Measurements from ENCODE around the gene FKBP14.

Gene FKBP14, protein sequence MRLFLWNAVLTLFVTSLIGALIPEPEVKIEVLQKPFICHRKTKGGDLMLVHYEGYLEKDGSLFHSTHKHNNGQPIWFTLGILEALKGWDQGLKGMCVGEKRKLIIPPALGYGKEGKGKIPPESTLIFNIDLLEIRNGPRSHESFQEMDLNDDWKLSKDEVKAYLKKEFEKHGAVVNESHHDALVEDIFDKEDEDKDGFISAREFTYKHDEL
- total RNA-seq = 6.2 to 9.0 (median 7.7) reads per million in 3 donors

DNA sequence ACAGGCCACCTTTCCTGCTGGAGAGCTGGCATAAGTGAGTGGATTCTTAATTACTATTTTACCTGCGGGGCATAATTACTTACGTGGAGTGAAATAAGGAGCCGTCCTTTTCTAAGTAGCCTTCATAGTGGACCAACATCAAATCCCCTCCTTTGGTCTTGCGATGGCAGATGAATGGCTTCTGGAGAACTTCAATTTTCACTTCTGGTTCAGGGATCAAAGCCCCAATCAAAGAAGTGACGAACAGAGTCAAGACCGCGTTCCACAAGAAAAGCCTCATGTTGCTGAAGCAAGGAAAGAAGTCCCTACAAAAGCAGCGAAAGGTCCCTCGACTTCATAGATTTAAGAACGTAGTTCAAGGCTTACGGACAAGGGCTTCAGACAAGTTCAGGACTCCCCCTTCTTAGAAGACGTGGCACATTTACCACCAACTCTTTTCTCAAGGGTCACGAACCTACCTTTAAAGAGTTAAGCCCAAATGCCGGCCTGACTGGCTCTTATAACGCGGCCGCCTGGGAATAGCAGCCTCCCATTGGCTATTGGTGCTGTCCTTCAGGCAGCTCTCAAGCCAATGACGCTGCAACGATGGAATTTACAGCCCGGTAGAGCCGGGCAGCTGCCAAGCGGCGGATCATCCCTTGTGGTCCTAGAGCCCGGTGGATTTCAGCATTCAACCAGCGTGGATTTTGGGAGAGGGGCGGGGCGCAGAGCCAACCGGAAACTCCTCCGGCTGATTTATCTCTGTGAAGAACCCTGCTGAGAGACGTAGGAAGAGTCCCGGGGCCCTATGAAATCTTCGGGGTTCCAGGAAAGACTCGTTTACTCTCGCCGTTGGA is at the start of gene FKBP14:
Gene FKBP14, minus strand, starts transcription at position 474 of the 836 bp plus-strand sequence. Its CDS starts 194 bp downstream, at position 280.
- peak; percentile 77 to 87 (median 86) for DNase-seq
- Histone ChIP-seq H3K4me3 (ENCODE audit: insufficient read depth, low read depth, low read length, poor library complexity, severe bottlenecking) (peak within 1 kb of the TSS; percentile 74), H3K4me1 (ENCODE audit: control insufficient read depth, insufficient read depth, low read length, poor library complexity, severe bottlenecking) (peaks cover 16% of the 10 kb centered on the region), H3K27ac (ENCODE audit: insufficient read depth, low read length, poor library complexity, severe bottlenecking) (peak within 1 kb of the TSS; percentile 71), H3K27me3 (replicated peaks; ENCODE audit: control insufficient read depth, insufficient read depth, low read length, poor library complexity, severe bottlenecking) (no peaks in the 10 kb centered on the region), H3K9me3 (ENCODE audit: control insufficient read depth, low read length) (no peaks in the 10 kb centered on the region), H3K36me3 (ENCODE audit: control insufficient read depth, insufficient read depth, low read length) (no peaks in the 10 kb centered on the region)

DNA sequence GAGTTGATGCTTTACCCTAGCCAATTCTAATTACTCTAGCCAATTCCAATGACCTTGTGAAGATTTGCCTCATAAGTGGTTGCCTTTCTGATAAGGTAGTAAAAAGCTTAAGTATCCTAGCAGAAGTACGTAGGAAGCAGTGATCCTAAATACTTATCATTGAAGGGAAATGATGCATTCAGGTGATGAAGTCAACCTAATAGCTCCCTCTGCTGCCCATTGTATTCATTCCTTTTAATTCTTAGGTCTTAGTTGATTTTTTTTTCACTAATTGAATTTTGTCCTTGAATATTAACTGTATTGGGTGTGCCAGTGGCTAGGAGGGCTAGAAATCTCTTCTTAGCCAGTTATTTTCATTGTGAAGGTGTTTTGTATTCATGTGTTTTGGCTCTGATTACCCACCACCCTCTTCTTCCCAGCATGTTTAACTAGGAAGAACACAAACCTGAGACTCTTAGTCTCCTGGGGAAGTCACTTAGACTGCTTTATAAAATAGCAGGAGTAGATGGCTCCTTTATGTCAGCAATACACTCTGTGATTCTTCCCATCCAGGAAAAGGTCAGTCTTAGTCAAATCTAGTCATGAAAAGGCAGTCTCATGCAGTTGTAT is 48.0 kb upstream of the FKBP14 start:
- no peaks in the 10 kb centered on the region for H3K4me1 ChIP-seq (ENCODE audit: control insufficient read depth, insufficient read depth, low read length, poor library complexity, severe bottlenecking)
- no peak overlapping the region for H3K4me3 ChIP-seq (ENCODE audit: insufficient read depth, low read depth, low read length, poor library complexity, severe bottlenecking)
- DNase-seq = no peak
- H3K36me3 ChIP-seq (ENCODE audit: control insufficient read depth, insufficient read depth, low read length) = peaks cover 5% of the 10 kb centered on the region
- no peak overlapping the region for H3K27ac ChIP-seq (ENCODE audit: insufficient read depth, low read length, poor library complexity, severe bottlenecking)
- H3K27me3 ChIP-seq (replicated peaks; ENCODE audit: control insufficient read depth, insufficient read depth, low read length, poor library complexity, severe bottlenecking) = no peaks in the 10 kb centered on the region
- H3K9me3 ChIP-seq (ENCODE audit: control insufficient read depth, low read length) = no peaks in the 10 kb centered on the region

DNA sequence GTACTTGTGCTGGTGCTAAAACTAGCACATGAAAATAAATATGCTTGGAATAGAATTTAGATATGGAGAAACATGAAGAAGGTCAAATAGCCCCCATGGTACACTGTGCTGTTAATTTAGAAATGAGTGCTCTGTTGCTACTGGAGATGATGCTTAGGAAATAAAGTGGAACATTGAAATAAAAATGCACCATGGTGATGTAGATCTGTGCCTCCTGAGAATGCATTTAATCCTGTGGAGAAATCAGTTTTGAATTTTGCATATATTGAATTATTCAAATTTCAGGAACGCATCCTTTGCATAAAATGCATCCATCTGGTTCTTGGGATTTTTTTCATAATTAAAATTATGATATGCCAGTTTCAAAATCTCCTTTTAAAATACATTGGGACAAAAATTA is 46.2 kb upstream of the FKBP14 start:
- H3K4me1 ChIP-seq (ENCODE audit: control insufficient read depth, insufficient read depth, low read length, poor library complexity, severe bottlenecking) = no peaks in the 10 kb centered on the region
- no peak for DNase-seq
- no peaks in the 10 kb centered on the region for H3K36me3 ChIP-seq (ENCODE audit: control insufficient read depth, insufficient read depth, low read length)
- H3K27me3 ChIP-seq (replicated peaks; ENCODE audit: control insufficient read depth, insufficient read depth, low read length, poor library complexity, severe bottlenecking) = no peaks in the 10 kb centered on the region
- no peak overlapping the region for H3K4me3 ChIP-seq (ENCODE audit: insufficient read depth, low read depth, low read length, poor library complexity, severe bottlenecking)
- H3K27ac ChIP-seq (ENCODE audit: insufficient read depth, low read length, poor library complexity, severe bottlenecking) = no peak overlapping the region
- no peaks in the 10 kb centered on the region for H3K9me3 ChIP-seq (ENCODE audit: control insufficient read depth, low read length)

DNA sequence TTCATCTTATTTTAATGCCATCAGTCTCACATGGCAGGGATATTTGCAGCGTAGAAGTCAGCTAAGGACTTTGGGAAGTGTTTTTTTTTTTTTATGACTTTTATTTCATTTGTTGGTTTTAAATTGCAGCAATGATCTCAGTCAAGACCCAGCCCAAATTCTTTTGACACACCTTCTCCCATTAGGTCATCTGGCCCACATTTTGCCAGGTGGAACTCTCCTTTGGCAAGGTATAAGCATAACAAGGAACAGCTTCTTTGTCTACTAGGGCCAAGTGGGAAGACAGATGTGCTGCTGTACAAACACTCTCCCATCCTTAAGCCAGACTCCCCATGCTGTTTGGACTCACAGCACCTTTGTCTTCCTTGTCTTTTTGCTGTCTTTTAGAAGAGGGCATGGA is 43.5 kb upstream of the FKBP14 start:
- Histone ChIP-seq H3K4me1 (ENCODE audit: control insufficient read depth, insufficient read depth, low read length, poor library complexity, severe bottlenecking) (no peaks in the 10 kb centered on the region), H3K9me3 (ENCODE audit: control insufficient read depth, low read length) (no peaks in the 10 kb centered on the region), H3K4me3 (ENCODE audit: insufficient read depth, low read depth, low read length, poor library complexity, severe bottlenecking) (no peak overlapping the region), H3K36me3 (ENCODE audit: control insufficient read depth, insufficient read depth, low read length) (no peaks in the 10 kb centered on the region), H3K27me3 (replicated peaks; ENCODE audit: control insufficient read depth, insufficient read depth, low read length, poor library complexity, severe bottlenecking) (no peaks in the 10 kb centered on the region), H3K27ac (ENCODE audit: insufficient read depth, low read length, poor library complexity, severe bottlenecking) (no peak overlapping the region)
- DNase-seq = no peak

DNA sequence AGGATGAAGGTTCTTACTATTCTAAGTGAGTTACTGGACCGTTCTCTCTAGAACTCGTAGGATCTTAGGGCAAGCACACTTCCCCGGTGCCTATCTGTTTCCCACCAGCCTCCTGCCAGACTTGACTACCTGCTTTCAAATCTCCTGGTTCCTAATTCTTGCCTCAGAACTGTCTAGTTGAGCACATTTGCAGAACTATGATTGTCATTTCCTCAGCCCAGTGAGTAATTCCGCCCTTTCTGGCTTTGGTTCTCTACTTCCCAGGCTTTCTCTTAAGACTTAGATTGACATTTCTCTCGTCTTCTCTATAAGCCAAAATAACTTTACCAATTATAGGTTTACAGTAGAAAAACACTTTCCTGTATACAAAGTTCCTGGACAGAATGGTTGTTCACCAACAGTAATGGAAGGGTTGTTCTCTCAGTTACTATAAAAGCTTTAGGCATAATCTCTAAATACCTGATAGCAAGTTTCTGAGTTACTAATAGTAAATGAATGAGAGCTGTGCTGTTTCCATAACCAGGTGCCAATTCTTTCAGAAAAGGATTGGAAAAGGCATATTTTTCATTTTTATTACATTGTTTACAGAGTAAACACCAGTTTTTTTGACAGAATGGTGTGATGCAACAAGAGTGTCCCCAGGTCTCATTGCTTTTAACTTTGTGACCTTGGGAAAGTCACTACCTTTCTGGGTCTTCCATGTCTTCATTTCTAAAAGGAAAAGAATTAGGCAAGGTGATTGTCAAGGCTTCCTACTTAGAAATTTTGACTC is 42.8 kb upstream of the FKBP14 start:
- H3K27ac ChIP-seq (ENCODE audit: insufficient read depth, low read length, poor library complexity, severe bottlenecking) = no peak overlapping the region

DNA sequence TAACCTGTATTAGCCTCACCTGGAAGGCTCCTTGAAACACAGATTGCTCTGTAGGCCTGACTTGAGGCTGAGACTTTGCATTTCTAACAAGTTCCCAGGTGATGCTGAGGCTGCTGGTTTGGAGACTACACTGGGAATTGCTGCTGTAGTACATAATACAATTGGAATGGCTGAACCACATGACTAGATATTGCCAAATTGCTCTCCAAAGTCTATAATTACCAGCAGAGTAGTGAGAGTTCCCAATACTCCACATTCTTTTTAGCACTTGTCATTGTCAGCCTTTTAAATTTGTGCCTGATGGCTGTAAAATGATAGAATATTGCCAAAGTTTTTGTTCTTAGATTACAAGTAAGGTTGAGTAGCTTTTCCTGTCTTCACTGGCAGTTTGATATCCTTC is 41.6 kb upstream of the FKBP14 start:
- H3K4me3 ChIP-seq (ENCODE audit: insufficient read depth, low read depth, low read length, poor library complexity, severe bottlenecking) = no peak overlapping the region
- no peaks in the 10 kb centered on the region for H3K36me3 ChIP-seq (ENCODE audit: control insufficient read depth, insufficient read depth, low read length)
- no peak for DNase-seq
- no peak overlapping the region for H3K27ac ChIP-seq (ENCODE audit: insufficient read depth, low read length, poor library complexity, severe bottlenecking)
- no peaks in the 10 kb centered on the region for H3K4me1 ChIP-seq (ENCODE audit: control insufficient read depth, insufficient read depth, low read length, poor library complexity, severe bottlenecking)
- no peaks in the 10 kb centered on the region for H3K27me3 ChIP-seq (replicated peaks; ENCODE audit: control insufficient read depth, insufficient read depth, low read length, poor library complexity, severe bottlenecking)
- H3K9me3 ChIP-seq (ENCODE audit: control insufficient read depth, low read length) = no peaks in the 10 kb centered on the region

More for the DNA sequence above, 42.8 kb upstream of the FKBP14 start:
- Histone ChIP-seq H3K27me3 (replicated peaks; ENCODE audit: control insufficient read depth, insufficient read depth, low read length, poor library complexity, severe bottlenecking) (no peaks in the 10 kb centered on the region), H3K4me1 (ENCODE audit: control insufficient read depth, insufficient read depth, low read length, poor library complexity, severe bottlenecking) (no peaks in the 10 kb centered on the region), H3K4me3 (ENCODE audit: insufficient read depth, low read depth, low read length, poor library complexity, severe bottlenecking) (no peak overlapping the region), H3K9me3 (ENCODE audit: control insufficient read depth, low read length) (no peaks in the 10 kb centered on the region), H3K36me3 (ENCODE audit: control insufficient read depth, insufficient read depth, low read length) (no peaks in the 10 kb centered on the region)
- no peak for DNase-seq

DNA sequence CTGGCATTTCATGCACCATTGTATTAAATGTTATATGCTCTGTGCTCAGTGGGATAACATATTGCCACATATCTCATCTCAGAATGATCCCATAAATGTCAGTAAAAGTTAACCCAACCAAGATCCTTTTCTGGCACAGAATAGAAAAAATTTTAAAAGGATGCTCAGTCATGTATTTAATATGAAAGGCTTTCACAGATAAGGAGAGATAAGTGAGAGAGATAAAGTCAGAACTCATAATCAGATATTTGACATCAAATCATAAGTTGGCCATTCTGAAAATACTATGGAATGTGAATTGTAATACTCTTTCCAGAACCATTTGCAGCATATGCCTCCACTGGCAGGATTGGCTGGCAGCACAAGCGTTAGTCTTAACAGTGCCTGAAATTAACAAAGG is 40.2 kb upstream of the FKBP14 start:
- Histone ChIP-seq H3K36me3 (ENCODE audit: control insufficient read depth, insufficient read depth, low read length) (no peaks in the 10 kb centered on the region), H3K9me3 (ENCODE audit: control insufficient read depth, low read length) (no peaks in the 10 kb centered on the region), H3K4me3 (ENCODE audit: insufficient read depth, low read depth, low read length, poor library complexity, severe bottlenecking) (no peak overlapping the region), H3K27me3 (replicated peaks; ENCODE audit: control insufficient read depth, insufficient read depth, low read length, poor library complexity, severe bottlenecking) (no peaks in the 10 kb centered on the region), H3K27ac (ENCODE audit: insufficient read depth, low read length, poor library complexity, severe bottlenecking) (no peak overlapping the region), H3K4me1 (ENCODE audit: control insufficient read depth, insufficient read depth, low read length, poor library complexity, severe bottlenecking) (no peaks in the 10 kb centered on the region)
- DNase-seq = no peak

DNA sequence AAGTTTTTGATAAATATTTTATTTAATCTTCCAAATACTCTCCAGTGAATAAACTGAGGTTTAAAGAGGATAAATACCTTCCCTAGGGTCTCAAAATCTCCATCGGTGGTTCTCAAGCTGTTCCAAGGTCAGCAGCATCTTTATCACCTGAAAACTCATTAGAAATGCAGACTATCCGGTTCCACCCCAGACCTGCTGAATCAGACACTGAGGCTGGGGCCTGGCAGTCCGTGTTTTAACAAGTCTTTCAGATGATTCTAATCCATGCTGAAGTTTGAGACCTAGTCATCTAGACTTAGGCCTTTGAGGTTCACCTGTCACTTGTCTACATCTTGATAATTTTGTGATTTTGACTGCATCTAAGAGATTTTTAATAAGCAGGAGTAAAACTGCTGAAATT is 39.2 kb upstream of the FKBP14 start:
- Histone ChIP-seq H3K36me3 (ENCODE audit: control insufficient read depth, insufficient read depth, low read length) (no peaks in the 10 kb centered on the region), H3K4me1 (ENCODE audit: control insufficient read depth, insufficient read depth, low read length, poor library complexity, severe bottlenecking) (no peaks in the 10 kb centered on the region), H3K27ac (ENCODE audit: insufficient read depth, low read length, poor library complexity, severe bottlenecking) (no peak overlapping the region), H3K9me3 (ENCODE audit: control insufficient read depth, low read length) (no peaks in the 10 kb centered on the region), H3K4me3 (ENCODE audit: insufficient read depth, low read depth, low read length, poor library complexity, severe bottlenecking) (no peak overlapping the region), H3K27me3 (replicated peaks; ENCODE audit: control insufficient read depth, insufficient read depth, low read length, poor library complexity, severe bottlenecking) (no peaks in the 10 kb centered on the region)
- no peak for DNase-seq

DNA sequence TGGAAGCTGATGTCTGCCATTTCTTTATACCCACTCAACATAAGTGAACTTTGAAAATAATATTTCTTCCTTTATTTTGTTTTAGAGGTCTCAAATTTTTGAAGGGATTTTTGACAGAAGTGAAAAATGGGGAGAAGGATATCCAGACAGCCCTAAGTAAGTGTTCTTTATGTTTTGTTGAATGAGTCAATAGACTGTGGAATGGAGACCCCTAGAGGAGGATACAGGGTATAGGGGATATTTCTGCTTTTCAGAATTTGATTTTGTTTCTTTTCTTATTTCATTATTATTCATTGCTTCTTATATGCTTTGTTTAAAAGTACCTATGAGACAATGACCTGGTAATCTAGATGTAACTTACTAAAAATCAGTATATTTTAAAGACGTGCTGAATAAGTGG is 36.1 kb upstream of the FKBP14 start:
- no peaks in the 10 kb centered on the region for H3K9me3 ChIP-seq (ENCODE audit: control insufficient read depth, low read length)
- H3K27me3 ChIP-seq (replicated peaks; ENCODE audit: control insufficient read depth, insufficient read depth, low read length, poor library complexity, severe bottlenecking) = no peaks in the 10 kb centered on the region
- H3K27ac ChIP-seq (ENCODE audit: insufficient read depth, low read length, poor library complexity, severe bottlenecking) = no peak overlapping the region
- no peak overlapping the region for H3K4me3 ChIP-seq (ENCODE audit: insufficient read depth, low read depth, low read length, poor library complexity, severe bottlenecking)
- no peaks in the 10 kb centered on the region for H3K36me3 ChIP-seq (ENCODE audit: control insufficient read depth, insufficient read depth, low read length)
- no peaks in the 10 kb centered on the region for H3K4me1 ChIP-seq (ENCODE audit: control insufficient read depth, insufficient read depth, low read length, poor library complexity, severe bottlenecking)
- no peak for DNase-seq

Measured in effector memory CD4-positive, alpha-beta T cell (primary cell).